GM18520 (cell line): ENCODE data around the gene FHAD1.
"Not testable (repeated sequence)": the region's sequence is repeated elsewhere in the genome, so short reads cannot be mapped to it uniquely, and the experiment has no call there.

Experiments
- ATAC-seq: cut with Tn5 transposase; IDR thresholded peaks from one replicate; pipeline ENCODE4 v1.9.1; 2021; ENCODE audit not compliant: unreplicated experiment

FHAD1 gene

DNA sequence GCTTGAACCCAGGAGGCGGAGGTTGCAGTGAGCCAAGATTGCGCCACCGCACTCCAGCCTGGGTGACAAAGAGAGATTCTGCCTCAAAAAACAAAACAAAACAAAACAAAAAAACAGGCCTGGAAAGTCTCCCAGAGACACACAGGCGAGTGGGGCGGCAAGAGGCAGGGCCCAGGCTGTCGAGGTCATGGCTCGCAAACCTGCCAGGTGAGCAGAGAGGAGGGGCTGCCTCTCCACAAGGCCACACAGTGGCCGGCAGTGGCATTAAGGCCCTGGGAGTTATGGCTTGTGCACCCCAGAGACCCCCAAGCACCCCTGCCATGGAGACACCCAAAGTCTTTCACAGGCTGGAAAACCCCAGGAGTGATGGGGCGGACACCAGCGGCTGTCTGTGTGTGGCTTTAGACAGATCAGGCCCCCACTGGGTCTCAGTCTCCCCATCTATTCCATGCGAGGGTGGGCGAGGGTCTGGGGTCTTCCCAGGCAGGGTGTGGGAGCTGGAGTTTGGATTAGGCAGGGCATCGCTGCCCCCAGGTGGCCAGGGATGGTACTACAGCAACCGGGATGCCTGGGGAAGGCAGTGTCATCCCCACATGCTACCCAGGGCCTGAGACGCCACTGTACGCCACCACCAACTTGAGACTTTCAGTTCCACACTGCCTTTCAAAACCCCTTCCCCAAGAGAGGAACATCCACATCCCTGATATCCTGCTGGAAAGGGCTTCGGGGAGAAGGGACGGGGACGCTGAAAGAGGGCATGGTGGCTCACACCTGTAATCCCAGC is 184.0 kb downstream of the FHAD1 start:
- ATAC-seq = no peak

DNA sequence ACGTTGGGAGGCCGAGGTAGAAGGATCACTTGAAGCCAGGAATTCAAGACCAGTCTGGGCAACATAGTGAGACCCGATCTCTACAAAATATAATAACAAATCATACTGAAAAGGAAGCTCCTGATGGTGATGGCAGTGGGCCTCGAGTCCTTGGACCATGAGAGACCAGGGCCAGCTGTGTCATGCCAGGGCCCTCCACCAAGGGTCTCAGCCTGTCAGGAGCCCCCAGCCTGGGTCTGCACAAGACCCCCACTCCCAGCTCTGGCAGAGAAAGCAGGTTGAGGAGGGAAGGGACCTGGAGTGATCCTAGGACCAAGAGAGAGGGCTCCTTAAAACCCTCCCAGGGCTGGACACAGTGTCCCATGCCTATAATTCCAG is 184.5 kb downstream of the FHAD1 start:
- no peak for ATAC-seq

DNA sequence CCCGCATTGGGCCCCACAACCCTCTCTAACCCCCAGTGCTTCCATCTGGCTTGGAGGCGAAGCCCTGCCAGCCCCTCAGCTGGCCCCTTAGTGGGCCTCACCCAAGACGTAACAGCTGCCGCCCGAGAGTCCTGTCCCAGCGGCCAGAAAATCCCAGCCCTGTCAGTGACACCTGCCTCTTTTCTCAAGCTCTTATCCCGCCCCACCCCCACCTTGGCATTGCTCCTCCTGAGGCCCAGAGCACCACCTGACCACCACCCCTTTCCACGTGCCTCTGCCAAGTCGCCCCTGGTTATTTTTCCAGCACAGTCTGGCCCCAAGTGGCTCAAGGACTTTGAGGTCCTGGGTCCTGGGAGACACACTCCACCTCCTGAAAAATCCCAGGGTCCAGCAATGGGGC is 185.3 kb downstream of the FHAD1 start:
- no peak for ATAC-seq

DNA sequence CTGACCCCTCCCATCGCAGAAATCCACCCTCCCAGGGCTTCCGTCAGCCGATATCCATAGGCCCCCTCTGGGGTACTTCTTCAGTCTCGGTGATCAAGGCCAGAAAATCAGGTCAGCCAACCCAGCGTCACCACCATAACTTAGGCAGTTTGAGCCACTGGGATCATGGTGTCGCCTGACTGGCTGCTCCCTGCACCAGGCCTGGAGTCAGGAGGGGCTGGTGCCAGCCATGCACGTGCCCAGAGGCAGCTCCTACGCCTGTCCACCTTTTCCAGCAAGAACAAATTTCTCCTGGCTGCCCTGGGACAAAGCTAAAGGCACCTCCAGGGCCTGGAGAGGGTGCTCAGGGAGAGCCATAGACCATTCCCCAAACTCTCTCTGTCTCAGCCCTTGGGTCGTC is 186.4 kb downstream of the FHAD1 start:
- ATAC-seq = no peak

DNA sequence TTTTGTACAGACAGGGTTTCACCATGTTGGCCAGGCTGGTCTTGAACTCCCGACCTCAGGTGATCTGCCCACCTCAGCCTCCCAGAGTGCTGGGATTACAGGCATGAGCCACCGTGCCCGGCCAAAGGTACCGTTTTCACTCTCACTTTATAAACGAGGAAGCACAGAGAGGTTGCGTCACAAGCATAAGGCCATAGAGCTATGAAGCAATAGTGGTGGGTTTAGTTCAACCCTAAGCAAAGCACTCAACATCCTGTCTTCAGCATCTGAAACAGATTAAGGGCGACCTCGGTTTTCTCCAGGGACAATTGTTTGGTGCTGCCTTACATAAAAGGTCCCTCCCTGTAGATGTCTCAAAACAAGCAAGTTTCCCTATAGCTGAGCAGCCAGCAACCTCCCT is 187.7 kb downstream of the FHAD1 start:
- not testable (repeated sequence) for ATAC-seq

DNA sequence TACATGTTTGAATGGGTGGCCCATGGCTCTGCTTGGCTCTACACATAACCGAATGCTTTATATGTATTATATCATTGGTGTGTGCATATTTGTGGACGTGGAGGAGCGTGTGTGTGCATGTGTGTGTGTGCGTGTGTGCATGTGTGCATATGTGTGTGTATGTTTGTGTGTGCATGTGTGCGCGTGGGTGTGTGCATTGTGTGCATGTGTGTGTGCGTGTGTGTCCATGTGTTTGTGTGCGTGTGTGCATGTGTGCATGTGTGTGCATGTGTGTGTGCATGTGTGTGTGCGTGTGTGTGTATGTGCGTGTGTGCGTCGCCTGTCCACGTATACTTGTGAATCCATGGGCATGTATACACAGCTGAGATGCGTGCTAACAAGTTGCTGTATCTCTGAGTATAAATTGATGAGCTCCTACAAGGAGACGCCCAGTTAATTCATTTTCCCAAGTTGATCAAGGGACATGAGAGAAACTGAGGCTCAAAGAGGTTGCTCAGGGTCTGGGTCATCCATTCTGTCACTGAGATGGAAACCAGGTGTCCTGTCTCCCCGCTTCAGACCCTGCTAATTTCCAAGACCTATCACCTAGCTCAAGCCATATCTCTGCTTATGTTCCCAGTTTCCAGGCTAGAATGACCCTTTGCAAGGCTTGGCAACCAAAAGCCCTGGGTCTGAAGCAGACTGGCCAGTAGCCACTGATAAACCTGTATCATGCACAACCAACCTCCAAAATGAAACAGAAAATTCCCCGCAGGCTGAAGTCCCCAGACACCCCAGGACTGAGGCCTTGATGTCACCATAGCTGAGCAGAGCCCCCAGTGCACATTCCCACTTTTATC is 188.4 kb downstream of the FHAD1 start:
- ATAC-seq = no peak

DNA sequence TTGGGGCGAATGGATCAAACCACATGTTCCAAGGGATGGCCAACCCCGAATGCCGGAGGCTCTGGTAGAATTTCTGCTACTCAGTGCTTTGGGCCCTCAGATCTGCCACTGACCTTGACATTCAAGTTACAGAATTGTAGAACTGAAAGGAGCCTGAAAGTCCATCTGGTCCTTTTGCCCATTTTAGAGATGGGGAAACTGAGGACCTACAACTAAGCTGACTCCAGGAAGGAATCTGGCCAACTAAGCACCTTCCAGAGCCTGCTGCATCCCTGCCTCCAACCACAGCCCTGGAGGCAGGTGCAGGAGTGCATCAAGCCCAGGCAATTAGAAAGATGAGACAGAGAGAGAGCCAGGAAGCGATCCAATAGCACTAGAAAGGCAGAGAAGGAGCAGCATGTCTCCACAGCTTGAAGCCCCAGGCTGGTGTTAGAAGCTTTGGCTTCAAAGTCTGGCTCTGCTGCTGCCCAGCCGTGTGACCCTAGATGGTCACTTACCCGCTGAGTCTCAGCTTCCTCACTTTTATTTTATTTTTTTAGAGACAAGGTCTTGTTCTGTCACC is 189.9 kb downstream of the FHAD1 start:
- no peak for ATAC-seq

DNA sequence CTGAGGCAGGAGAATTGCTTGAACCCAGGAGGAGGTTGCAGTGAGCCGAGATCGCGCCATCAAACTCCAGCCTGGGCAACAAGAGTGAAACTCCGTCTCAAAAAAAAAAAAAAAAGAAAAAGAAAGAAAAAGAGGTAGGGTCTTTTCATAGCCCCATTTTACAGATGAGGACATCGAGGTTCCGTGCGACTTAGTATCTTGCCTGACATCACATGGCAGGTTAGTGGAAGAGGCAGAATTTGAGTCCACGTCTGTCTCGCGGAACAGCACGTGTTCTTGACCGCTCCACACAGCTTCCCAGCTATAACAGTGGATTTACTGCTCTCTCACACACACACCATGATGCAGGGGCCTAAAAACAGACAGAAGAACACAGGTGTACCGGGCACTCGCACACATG is 192.3 kb downstream of the FHAD1 start:
- ATAC-seq = no peak

DNA sequence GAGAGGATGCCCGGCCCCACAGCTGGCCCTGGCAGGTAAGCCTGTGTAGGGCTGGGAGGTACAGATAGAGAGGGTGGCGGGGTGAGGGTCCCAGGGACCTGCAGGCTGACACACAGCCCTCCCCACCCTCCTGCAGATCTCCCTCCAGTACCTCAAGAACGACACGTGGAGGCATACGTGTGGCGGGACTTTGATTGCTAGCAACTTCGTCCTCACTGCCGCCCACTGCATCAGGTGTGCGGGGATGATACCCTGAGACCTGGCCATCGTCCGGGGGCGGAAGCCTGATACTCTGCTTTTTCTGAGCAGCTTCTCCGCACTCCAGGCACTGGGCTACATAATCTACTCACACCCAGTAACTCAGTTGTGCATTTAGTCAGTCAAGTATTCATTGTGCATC is 193.3 kb downstream of the FHAD1 start:
- ATAC-seq = no peak

DNA sequence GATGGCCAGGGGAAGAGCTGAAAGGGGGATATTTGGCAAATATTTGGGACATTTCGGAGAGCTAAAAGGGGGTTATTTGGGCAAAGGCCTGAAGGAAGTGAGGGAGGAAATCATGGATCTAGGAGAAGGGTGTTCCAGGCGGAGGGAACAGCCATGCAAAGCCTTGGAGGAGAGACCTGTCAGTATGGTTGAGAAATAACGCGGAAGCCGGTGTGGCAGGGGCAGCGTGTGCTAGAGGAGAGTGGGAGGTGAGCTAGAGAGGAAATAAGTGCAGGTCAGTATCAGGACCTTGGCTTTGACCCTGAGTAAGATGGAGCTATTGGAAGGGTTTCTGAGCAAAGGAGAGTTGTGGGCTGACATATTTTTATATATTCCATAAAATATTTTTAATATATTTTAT is 194.2 kb downstream of the FHAD1 start:
- ATAC-seq = no peak

DNA sequence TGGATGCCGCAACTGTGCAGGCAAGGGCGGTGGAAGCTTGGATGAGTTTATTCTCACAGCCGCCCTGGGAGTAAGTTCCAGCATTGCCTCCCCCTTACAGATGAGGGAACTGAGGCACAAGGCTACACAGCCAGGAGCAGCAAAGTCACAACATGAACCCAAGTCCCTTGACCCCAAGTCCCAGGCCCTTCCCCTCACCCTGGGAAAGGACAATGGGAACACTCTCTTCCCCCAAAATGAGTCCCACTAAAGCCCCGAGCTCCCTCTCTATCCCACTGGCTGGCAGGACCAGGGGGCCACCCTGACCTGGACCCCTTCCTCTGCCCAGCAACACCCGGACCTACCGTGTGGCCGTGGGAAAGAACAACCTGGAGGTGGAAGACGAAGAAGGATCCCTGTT is 195.1 kb downstream of the FHAD1 start:
- ATAC-seq = no peak

DNA sequence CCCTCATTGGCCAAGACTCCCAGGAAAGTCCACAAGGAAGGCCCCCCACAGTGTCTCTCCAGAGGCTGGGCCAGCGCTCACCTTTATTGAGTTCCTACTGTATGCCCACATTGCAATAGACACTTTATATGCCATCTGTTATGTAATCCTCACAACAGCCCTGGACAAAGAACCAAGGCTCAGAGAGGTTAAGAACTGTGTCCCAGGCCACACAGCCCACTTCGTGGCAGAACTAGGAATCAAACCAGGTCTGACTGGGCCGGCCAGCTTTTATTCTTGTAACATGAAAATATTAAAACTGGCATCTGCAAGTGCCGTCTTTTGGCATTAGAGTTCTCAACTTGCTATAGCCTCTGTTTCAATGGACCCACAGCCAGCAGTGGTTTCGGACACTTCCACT is 195.7 kb downstream of the FHAD1 start:
- ATAC-seq = no peak

DNA sequence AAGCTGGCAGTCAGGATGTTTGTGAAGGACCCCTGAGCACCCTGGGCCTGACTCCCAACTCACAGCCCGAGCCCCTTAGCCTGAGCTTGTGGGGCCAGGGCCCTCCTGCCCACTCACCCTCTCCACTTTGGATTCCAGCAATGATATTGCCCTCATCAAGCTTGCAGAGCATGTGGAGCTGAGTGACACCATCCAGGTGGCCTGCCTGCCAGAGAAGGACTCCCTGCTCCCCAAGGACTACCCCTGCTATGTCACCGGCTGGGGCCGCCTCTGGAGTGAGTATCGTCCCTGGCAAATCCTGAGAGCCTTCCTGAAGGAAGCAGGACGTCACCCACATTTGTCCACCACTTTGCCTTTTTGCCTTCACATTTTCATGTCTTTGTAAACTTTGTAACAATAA is 196.3 kb downstream of the FHAD1 start:
- no peak for ATAC-seq

DNA sequence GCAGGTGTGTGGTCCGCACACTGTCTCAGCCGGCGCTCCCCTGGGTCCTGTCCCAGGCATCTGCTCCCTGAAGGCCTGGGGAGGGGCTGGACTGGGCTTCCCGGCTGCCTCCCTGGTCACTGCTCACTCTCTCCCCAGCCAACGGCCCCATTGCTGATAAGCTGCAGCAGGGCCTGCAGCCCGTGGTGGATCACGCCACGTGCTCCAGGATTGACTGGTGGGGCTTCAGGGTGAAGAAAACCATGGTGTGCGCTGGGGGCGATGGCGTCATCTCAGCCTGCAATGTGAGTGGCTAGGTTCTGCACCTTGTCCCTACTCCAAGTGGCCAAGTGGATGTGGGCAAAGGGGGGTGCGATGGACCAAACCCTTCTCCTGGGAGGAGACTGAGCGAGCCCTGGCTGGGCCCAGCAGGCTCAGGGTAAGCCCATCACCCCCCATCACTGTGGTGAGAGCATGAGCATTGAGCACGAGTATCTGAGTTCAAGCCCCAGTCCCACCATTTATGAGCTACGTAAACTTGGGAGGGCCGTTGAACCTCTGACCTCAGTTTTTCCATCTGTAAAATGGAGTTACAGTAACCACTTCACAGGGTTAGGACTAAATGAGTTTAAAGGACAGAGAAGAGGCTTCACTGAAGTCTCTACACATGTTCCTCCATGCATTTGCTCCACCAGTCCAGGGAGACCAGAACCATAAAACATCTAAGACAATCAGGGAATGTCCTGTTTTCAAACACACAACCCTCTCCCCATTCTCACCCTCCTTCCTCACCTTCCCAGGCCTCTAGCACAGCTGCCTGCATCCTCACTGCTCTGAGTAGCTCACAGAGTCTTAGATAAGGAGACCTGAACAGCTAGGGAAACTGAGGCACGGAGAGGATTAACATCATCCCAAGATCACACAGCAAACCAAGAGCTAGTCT is 197.7 kb downstream of the FHAD1 start:
- ATAC-seq = no peak

DNA sequence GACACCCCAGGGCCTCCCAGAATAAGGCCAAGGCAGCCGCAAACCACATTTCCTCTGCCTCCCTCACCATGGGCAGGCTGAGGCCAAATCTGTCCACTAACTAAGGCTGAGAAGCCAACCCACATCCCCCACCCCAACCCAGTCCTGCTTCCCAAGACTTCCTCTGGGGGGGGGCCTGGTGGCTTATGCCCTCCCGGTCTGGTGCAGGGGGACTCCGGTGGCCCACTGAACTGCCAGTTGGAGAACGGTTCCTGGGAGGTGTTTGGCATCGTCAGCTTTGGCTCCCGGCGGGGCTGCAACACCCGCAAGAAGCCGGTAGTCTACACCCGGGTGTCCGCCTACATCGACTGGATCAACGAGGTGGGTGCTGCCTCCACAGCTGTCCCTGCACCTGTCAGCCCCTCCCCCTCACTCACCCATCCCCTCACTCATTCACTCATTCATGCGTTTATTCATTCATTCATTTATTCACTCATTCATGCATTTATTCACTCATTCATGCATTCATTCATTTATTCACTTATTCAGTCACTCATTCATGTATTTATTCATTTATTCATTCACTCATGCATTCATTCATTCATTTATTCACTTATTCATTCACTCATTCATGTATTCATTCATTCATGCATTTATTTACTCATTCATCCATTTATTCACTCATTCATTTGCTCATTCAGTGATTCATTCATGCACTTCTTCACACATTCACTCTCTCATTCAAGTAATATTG is 198.5 kb downstream of the FHAD1 start:
- no peak for ATAC-seq

DNA sequence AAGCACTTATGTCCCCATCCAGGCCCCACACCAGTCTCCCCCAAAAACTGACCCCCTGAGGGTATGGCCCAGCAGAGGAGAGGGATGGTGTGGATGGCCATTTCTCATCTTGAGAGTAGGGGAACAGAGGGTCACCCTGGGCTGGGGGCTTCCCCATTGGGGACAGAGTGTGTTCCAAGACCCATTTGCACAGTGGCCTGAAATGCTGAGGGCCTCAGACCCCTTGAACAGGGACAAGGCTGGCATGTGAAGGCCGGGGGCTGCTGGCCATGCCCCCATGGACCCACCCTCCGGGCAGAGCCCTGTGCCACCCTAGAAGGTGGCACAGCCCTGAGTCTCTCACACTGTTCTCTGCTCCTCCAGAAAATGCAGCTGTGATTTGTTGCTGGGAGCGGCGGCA is 199.2 kb downstream of the FHAD1 start:
- ATAC-seq = no peak
